Stimulated activated CD8-positive, alpha-beta memory T cell treated with anti-CD3 and anti-CD28 coated beads, Interleukin-12 subunit alpha, Interleukin-12 subunit beta, amount 100 ng/mL, for 24 hours (primary cell): ENCODE results near the gene OR51G2.

Source experiments
- DNase-seq: peaks from one replicate; pipeline ENCODE4 v3.0.0-alpha.2; 2020; ENCODE audit errors: extremely low read depth

OR51G2 gene

DNA sequence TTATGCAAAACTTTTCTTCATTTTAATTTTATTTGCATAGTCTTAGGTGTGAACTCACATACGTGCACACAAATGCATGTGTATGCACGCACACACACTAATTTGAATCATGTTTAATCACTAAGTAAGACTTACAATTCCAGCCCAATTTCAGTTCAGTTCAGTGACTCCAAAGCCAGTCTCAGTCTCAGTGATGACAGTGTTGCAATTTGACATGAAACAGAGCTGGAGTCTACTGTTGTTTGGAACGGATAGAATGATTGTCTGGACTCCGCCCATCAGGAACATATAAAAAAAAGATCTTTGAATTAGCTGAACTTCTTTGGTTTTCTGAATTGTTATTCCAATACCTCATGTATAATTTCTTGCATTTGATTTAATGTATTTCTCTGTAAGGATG is 55.3 kb downstream of the OR51G2 start:
- DNase-seq, result no peak
